Measurements from ENCODE around the gene BRINP2.

The BRINP2 gene

GRCh38 chr1:177170756-177171535 is at the start of gene BRINP2:
Gene BRINP2, plus strand, starts transcription at chr1:177170958. Its CDS starts 58,919 bp downstream, at chr1:177229877.
- DNase-seq = peak in 13 of 14 donors; percentile 40 to 92 (median 77)

- DNase-seq = peak in 1 of 14 donors; percentile 86
Observed at GRCh38 chr1:177122461-177123251, 48.1 kb upstream of the BRINP2 start.

GRCh38 chr1:177124577-177125278 is 46.0 kb upstream of the BRINP2 start:
- DNase-seq = no peak

GRCh38 chr1:177126267-177126666 is 44.5 kb upstream of the BRINP2 start:
- no peak for DNase-seq

- no peak for DNase-seq
Observed at GRCh38 chr1:177128665-177129281, 42.0 kb upstream of the BRINP2 start.

- DNase-seq = no peak
Observed at GRCh38 chr1:177130451-177130945, 40.3 kb upstream of the BRINP2 start.

- no peak for DNase-seq
Observed at GRCh38 chr1:177131723-177132122, 39.0 kb upstream of the BRINP2 start.

- DNase-seq = no peak
Observed at GRCh38 chr1:177132141-177132540, 38.6 kb upstream of the BRINP2 start.

GRCh38 chr1:177133977-177134538 is 36.7 kb upstream of the BRINP2 start:
- DNase-seq = no peak

- no peak for DNase-seq
Observed at GRCh38 chr1:177135250-177135649, 35.5 kb upstream of the BRINP2 start.

- no peak for DNase-seq
Observed at GRCh38 chr1:177137814-177138213, 32.9 kb upstream of the BRINP2 start.

GRCh38 chr1:177138347-177138746 is 32.4 kb upstream of the BRINP2 start:
- no peak for DNase-seq

- DNase-seq = no peak
Observed at GRCh38 chr1:177142010-177142409, 28.7 kb upstream of the BRINP2 start.

- DNase-seq = no peak
Observed at GRCh38 chr1:177142791-177143271, 27.9 kb upstream of the BRINP2 start.

- no peak for DNase-seq
Observed at GRCh38 chr1:177145106-177146070, 25.4 kb upstream of the BRINP2 start.

- no peak for DNase-seq
Observed at GRCh38 chr1:177146499-177146898, 24.3 kb upstream of the BRINP2 start.

GRCh38 chr1:177162243-177162642 is 8.5 kb upstream of the BRINP2 start:
- DNase-seq = no peak

- peak in 7 of 14 donors; percentile 29 to 74 (median 55) for DNase-seq
Observed at GRCh38 chr1:177163844-177164379, 6.8 kb upstream of the BRINP2 start.

- DNase-seq = peak in 10 of 14 donors; percentile 15 to 86 (median 47)
Observed at GRCh38 chr1:177164380-177165068, 6.2 kb upstream of the BRINP2 start, which contains the start of gene ASTN1. Gene ASTN1, minus strand, starts transcription at chr1:177164712. Its CDS starts 36 bp downstream, at chr1:177164676.

- DNase-seq = no peak
Observed at GRCh38 chr1:177165069-177165439, 5.7 kb upstream of the BRINP2 start.
